ENCODE results near the gene TYRO3. TPM values are rescaled to one million over a fixed set of nuclear protein-coding genes. Genes with fewer than 3 reads are reported as not detected.

The TYRO3 gene
- total and polyA plus RNA-seq, 2 of the 13 experiments (the other 11 are each of a cell fraction or from before 2014, with no cell fraction given), result 24.0 to 43.6 TPM

DNA sequence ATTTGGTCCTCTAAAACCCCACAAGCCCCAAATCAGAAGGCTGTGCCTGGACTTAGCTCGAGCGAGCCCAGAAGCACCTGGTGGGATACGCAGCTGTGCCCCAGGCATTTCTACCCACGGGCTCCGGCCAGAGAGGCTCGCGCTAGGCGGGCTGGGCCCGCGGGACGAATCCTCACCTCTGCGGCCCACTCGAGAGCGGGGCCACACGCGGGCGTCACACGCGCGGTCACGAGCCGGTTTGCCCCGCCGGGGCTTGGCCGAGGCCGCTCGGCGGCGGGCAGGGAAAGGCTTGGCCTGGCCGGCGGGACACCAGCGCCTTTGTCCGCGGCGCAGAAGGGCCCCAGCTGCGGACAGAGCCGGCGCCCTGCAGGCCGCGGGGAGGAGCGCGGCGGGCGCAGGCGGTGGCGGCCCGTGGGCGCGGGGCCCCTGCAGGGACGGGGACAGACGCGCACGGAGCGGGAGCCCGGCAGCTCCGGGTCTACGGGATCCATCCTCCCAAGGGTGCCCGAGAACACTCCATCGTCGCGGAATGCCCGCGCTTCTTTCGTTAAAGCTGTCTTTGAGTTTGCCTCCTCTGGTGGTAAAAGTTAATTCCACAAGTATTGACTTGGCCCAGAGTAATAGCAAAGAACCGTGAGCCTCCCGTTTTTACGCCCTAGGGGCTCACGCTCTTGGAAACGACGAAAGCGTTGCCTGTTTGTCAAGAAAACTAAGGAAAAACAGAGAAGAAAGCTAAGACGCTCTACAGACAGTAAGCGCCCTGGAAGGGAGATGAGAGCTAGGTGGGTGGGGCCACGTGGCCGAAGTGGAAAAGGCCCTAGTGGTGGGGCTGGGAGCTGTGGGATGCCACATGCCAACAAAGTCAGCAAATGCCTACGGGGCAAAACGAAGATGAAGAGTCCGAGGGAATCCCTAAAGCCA, 26.4 kb downstream of the TYRO3 start (continued):
- TF ChIP-seq, protein P1, sequence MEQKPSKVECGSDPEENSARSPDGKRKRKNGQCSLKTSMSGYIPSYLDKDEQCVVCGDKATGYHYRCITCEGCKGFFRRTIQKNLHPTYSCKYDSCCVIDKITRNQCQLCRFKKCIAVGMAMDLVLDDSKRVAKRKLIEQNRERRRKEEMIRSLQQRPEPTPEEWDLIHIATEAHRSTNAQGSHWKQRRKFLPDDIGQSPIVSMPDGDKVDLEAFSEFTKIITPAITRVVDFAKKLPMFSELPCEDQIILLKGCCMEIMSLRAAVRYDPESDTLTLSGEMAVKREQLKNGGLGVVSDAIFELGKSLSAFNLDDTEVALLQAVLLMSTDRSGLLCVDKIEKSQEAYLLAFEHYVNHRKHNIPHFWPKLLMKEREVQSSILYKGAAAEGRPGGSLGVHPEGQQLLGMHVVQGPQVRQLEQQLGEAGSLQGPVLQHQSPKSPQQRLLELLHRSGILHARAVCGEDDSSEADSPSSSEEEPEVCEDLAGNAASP (CRISPR knock-in tag; IDR thresholded peaks at IDR 0.05; ENCODE audit: borderline replicate concordance), result no peak
- TF ChIP-seq, protein P2, sequence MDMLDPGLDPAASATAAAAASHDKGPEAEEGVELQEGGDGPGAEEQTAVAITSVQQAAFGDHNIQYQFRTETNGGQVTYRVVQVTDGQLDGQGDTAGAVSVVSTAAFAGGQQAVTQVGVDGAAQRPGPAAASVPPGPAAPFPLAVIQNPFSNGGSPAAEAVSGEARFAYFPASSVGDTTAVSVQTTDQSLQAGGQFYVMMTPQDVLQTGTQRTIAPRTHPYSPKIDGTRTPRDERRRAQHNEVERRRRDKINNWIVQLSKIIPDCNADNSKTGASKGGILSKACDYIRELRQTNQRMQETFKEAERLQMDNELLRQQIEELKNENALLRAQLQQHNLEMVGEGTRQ (IDR thresholded peaks at IDR 0.05; ENCODE audit: low read depth, low read length), result no peak
- TF ChIP-seq, protein P2 (CRISPR knock-in tag; IDR thresholded peaks at IDR 0.05; ENCODE audit: borderline replicate concordance), result no peak
- TF ChIP-seq ZNF331 (CRISPR knock-in tag; IDR thresholded peaks at IDR 0.05) (no peak), RFXAP (CRISPR knock-in tag; IDR thresholded peaks at IDR 0.05; ENCODE audit: borderline replicate concordance) (no peak), REXO4 (CRISPR knock-in tag; IDR thresholded peaks at IDR 0.05; ENCODE audit: borderline replicate concordance) (no peak), BATF2 (CRISPR knock-in tag; IDR thresholded peaks at IDR 0.05) (no peak), NFIB (CRISPR knock-in tag; IDR thresholded peaks at IDR 0.05; ENCODE audit: borderline replicate concordance) (no peak), ELF4 (CRISPR knock-in tag; IDR thresholded peaks at IDR 0.05; ENCODE audit: borderline replicate concordance) (no peak), ZNF720 (CRISPR knock-in tag; IDR thresholded peaks at IDR 0.05) (no peak), PLRG1 (conservative IDR thresholded peaks at IDR 0.05) (no peak), PREB (CRISPR knock-in tag; IDR thresholded peaks at IDR 0.05) (no peak)
- TF ChIP-seq, protein P3, sequence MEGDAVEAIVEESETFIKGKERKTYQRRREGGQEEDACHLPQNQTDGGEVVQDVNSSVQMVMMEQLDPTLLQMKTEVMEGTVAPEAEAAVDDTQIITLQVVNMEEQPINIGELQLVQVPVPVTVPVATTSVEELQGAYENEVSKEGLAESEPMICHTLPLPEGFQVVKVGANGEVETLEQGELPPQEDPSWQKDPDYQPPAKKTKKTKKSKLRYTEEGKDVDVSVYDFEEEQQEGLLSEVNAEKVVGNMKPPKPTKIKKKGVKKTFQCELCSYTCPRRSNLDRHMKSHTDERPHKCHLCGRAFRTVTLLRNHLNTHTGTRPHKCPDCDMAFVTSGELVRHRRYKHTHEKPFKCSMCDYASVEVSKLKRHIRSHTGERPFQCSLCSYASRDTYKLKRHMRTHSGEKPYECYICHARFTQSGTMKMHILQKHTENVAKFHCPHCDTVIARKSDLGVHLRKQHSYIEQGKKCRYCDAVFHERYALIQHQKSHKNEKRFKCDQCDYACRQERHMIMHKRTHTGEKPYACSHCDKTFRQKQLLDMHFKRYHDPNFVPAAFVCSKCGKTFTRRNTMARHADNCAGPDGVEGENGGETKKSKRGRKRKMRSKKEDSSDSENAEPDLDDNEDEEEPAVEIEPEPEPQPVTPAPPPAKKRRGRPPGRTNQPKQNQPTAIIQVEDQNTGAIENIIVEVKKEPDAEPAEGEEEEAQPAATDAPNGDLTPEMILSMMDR (CRISPR knock-in tag; IDR thresholded peaks at IDR 0.05), result 0 out of 2 replicates have a peak, but pooled peaks have one; percentile 24
- TF ChIP-seq, protein P4, sequence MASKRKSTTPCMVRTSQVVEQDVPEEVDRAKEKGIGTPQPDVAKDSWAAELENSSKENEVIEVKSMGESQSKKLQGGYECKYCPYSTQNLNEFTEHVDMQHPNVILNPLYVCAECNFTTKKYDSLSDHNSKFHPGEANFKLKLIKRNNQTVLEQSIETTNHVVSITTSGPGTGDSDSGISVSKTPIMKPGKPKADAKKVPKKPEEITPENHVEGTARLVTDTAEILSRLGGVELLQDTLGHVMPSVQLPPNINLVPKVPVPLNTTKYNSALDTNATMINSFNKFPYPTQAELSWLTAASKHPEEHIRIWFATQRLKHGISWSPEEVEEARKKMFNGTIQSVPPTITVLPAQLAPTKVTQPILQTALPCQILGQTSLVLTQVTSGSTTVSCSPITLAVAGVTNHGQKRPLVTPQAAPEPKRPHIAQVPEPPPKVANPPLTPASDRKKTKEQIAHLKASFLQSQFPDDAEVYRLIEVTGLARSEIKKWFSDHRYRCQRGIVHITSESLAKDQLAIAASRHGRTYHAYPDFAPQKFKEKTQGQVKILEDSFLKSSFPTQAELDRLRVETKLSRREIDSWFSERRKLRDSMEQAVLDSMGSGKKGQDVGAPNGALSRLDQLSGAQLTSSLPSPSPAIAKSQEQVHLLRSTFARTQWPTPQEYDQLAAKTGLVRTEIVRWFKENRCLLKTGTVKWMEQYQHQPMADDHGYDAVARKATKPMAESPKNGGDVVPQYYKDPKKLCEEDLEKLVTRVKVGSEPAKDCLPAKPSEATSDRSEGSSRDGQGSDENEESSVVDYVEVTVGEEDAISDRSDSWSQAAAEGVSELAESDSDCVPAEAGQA (IDR thresholded peaks at IDR 0.05; ENCODE audit: low read depth), result no peak
- TF ChIP-seq, protein P4 (CRISPR knock-in tag; IDR thresholded peaks at IDR 0.05; ENCODE audit: borderline replicate concordance), result no peak

Measured in HepG2 (cell line).